Fibroblast of the aortic adventitia (primary cell): ENCODE results near the gene CA10. TPM values are rescaled to one million over a fixed set of nuclear protein-coding genes. Genes with fewer than 3 reads are reported as not detected.
A peak's percentile ranks its signal among the peaks of the same experiment; 100 is the strongest.

ENCODE experiments used
- DNase-seq: peaks from one replicate; pipeline ENCODE4 v3.0.0-alpha.2; 2010; ENCODE audit warnings: low read depth
- H3K4me3 ChIP-seq: 2 replicates; pipeline ENCODE4 v1.5.1; 2011; ENCODE audit warnings: low read depth, mild to moderate bottlenecking, control low read depth, low read length, moderate library complexity
- total RNA-seq: library from RNA; depleted of rRNA; stranded (reverse); fragments of >200 nt; gene quantifications from 2 replicates; pipeline ENCODE4 v1.2.3, GENCODE V29; 2012; ENCODE audit warnings: low replicate concordance
- TF ChIP-seq, protein P1 (sequence below): IDR thresholded peaks from 2 replicates; pipeline ENCODE4 v1.5.1; 2011; ENCODE audit warnings: mild to moderate bottlenecking, low read length, control low read depth, inconsistent platforms; ENCODE audit not compliant: insufficient read depth

Gene CA10
- total RNA-seq, 1 donor = not detected

DNA sequence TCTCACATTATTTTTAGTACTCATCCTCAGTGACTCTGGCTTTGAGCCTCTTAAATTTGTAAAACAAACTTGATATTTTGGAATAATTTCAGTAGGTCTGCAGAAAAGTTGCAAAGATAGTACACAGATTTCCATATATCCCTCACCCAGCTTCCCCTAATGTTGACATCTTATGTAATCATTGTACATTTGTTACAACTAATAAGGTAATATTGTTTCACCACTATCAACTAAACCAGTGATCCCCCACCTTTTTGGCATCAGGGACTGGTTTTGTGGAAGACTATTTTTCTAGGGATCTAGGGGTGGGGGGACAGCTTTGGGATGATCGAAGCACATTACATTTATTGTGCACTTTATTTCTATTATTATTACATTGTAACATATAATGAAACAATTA is 391.2 kb downstream of the CA10 start:
- no peak overlapping the region for H3K4me3 ChIP-seq
- TF ChIP-seq, protein P1, sequence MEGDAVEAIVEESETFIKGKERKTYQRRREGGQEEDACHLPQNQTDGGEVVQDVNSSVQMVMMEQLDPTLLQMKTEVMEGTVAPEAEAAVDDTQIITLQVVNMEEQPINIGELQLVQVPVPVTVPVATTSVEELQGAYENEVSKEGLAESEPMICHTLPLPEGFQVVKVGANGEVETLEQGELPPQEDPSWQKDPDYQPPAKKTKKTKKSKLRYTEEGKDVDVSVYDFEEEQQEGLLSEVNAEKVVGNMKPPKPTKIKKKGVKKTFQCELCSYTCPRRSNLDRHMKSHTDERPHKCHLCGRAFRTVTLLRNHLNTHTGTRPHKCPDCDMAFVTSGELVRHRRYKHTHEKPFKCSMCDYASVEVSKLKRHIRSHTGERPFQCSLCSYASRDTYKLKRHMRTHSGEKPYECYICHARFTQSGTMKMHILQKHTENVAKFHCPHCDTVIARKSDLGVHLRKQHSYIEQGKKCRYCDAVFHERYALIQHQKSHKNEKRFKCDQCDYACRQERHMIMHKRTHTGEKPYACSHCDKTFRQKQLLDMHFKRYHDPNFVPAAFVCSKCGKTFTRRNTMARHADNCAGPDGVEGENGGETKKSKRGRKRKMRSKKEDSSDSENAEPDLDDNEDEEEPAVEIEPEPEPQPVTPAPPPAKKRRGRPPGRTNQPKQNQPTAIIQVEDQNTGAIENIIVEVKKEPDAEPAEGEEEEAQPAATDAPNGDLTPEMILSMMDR = no peak
- DNase-seq = no peak

DNA sequence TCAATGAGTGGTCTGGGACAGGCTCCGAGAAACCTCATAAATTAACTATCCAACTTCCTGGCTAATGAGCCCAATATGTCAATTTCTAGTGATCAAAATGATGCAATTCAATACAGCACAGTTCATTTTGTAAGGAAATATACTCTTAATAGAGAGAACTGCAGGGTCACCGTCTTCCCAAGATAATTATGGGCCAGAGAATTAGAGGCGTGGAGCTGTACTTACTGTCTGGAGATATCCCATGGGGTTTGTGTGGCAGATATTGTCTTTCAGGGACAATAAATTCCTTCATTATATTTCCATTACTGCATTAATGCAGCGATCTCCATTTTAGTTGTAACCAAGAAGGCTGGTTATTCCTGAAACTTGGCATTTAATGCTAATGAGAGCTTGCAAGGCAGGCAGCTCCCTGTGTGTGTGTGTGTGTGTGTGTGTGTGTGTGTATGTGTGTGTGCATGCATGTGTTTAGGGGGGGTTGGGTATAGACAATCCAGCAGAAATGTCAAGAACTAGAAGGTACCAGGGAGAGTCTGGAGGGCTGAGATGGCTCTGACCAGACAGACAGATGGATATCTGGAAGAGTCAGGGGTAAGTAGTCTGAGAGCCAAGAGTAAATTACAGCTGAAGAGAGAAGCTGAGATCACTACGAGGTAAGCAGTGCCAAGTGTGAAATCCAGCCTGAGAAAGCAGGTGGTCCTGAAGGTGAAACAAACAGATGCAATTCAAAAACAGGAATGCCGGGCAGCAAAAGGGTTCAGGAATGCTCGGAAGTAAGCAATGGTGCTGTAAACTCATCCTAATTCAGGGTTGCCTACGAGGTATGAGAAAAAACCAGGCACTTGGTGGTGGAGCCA is 393.0 kb downstream of the CA10 start:
- no peak overlapping the region for H3K4me3 ChIP-seq
- TF ChIP-seq, protein P1 = no peak
- DNase-seq = no peak

DNA sequence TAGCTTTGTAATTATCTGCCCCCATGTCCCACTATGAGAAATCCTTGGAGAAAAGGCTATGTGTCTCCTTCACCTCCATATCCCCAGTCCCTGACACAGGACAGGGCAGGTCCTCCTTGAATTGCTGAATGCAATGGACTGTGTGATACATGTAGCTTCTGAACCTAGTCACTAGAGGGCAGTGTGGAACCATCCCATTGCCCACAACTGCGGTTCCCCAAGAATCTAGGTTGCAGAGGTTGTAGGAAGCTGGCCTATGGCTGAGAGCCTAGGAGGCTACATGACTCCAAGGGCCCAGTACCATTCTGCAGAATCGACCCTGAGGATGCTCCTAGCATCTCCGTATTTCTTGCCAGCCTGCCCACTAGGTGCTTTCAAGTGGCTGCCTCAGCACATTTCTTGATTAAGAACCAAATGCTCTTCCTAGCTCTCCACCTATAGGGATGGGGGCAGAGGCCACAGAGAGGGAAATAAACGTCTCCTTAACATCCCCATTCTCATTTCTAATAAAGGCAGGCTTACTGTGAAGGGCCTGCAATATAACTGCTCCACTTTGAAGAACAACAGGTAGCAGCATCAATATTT is 394.0 kb downstream of the CA10 start:
- peak; percentile 64 for DNase-seq
- no peak overlapping the region for H3K4me3 ChIP-seq
- TF ChIP-seq, protein P1 = peak; percentile 83

DNA sequence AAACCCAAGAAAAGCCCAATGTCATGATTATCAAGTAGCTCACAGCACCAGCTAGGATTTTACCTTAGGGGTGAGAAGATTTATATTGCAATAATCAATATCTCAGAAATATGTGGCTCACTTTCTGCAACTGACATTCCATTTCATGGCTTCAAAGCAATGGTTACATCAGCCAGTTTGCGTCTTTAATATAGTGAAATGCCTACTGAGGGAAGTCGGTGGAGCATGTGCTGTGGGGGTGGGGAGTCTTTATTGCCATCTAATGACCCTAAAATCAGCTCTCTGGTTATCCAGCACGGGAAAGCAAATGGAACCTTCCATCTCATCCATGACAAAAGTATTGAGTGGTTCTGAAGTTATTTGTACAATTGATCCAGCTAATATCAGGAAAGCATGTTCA is 395.5 kb downstream of the CA10 start:
- DNase-seq = no peak
- H3K4me3 ChIP-seq = no peak overlapping the region
- TF ChIP-seq, protein P1 = no peak

DNA sequence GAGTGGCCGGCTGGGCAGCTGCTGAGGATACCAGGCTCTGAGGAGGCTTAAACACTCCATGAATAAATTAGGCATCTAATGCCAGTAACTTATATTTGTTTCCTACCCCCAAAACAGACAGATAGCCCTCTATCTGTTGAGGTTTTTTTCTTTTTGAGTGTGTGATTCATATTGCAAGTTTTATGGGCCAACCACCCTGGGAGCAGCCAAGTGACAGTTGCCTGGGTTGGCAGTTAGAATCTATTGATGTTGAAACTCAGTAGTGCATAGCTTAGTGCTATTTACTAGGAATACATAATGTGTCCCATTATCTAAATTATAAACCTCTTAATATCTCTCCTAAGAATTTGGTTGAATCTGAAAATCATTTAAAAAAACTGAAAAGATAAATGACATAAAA is 397.4 kb downstream of the CA10 start:
- TF ChIP-seq, protein P1 = no peak
- H3K4me3 ChIP-seq = no peak overlapping the region
- DNase-seq = no peak

DNA sequence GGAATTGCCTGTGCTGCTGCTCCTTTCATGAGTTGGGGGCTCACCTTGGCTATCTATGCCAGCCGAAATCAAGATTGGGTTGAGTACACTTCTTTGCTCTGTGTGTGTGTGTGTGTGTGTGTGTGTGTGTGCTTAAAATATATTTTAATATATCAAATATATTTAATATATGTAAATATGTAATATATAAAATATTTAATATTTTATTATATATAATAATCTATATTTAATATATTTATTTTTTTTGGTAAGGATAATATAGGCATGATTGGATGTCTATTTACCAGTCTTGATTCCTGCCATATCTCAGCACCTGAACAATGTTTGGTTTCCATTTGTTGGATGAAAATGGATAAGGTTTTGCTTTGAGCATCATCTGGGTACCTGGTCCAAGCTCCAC is 399.3 kb downstream of the CA10 start:
- H3K4me3 ChIP-seq = no peak overlapping the region
- no peak for DNase-seq
- TF ChIP-seq, protein P1 = no peak
